COLO829 (cell line): Measurements from ENCODE around the gene KIF3B.
"Not testable (repeated sequence)": the region's sequence is repeated elsewhere in the genome, so short reads cannot be mapped to it uniquely, and the experiment has no call there.

ENCODE experiments used
- DNase-seq: peaks from one replicate; pipeline ENCODE4 v3.0.0; 2012; ENCODE audit warnings: low spot score

KIF3B gene

GRCh38 chr20:32357375-32357868 is 80.0 kb downstream of the KIF3B start:
- DNase-seq = no peak

GRCh38 chr20:32357869-32358631 is 80.6 kb downstream of the KIF3B start, which contains the start of gene ASXL1:
Gene ASXL1 (plus strand): TSS chr20:32358331. CDS start chr20:32358776, 445 bp downstream.
- DNase-seq = peak; percentile 94

- no peak for DNase-seq
These were observed 81.1 kb downstream of the KIF3B start for GRCh38 chr20:32358632-32358882.

GRCh38 chr20:32358883-32359632 is 81.6 kb downstream of the KIF3B start:
- peak; percentile 69 for DNase-seq

- DNase-seq = no peak
These were observed 82.3 kb downstream of the KIF3B start for GRCh38 chr20:32359633-32360332.

GRCh38 chr20:32360333-32360634 is 82.8 kb downstream of the KIF3B start:
- DNase-seq = no peak

- DNase-seq = peak; percentile 87
These were observed 85.5 kb downstream of the KIF3B start for GRCh38 chr20:32362901-32363364.

GRCh38 chr20:32363492-32363891 is 86.0 kb downstream of the KIF3B start:
- DNase-seq = no peak

GRCh38 chr20:32364554-32365208 is 87.2 kb downstream of the KIF3B start:
- DNase-seq = no peak

- no peak for DNase-seq
These were observed 88.1 kb downstream of the KIF3B start for GRCh38 chr20:32365564-32365963.

- DNase-seq = no peak
These were observed 88.9 kb downstream of the KIF3B start for GRCh38 chr20:32366380-32366779.

- no peak for DNase-seq
These were observed 90.9 kb downstream of the KIF3B start for GRCh38 chr20:32368323-32368722.

GRCh38 chr20:32368925-32369324 is 91.5 kb downstream of the KIF3B start:
- DNase-seq = no peak

GRCh38 chr20:32370897-32371296 is 93.4 kb downstream of the KIF3B start:
- no peak for DNase-seq

- no peak for DNase-seq
These were observed 101.0 kb downstream of the KIF3B start for GRCh38 chr20:32378461-32378860.

- DNase-seq = not testable (repeated sequence)
These were observed 102.6 kb downstream of the KIF3B start for GRCh38 chr20:32380037-32380436.

- DNase-seq = no peak
These were observed 103.3 kb downstream of the KIF3B start for GRCh38 chr20:32380745-32381144.

GRCh38 chr20:32382102-32382950 is 104.9 kb downstream of the KIF3B start:
- DNase-seq = no peak

- DNase-seq = not testable (repeated sequence)
These were observed 106.0 kb downstream of the KIF3B start for GRCh38 chr20:32383441-32383840.
